Upper lobe of left lung (tissue), 4 donors: ENCODE measurements around the gene SSRP1.

Source experiments
- EP300 ChIP-seq, 4 donors: sonication (generic); formaldehyde crosslinking; IDR thresholded peaks; one replicate each; pipeline ENCODE4 v1.5.1; 2017; ENCODE audit warnings: antibody characterized with exemption in 4 of 4, control low read depth in 2 of 4
- POLR2A ChIP-seq, 4 donors: fragments of 450-650 bp; IDR thresholded peaks; one replicate each; pipeline ENCODE4 v1.5.1; 2016 to 2017; ENCODE audit warnings: antibody characterized with exemption in 4 of 4, mild to moderate bottlenecking in 2 of 4
- POLR2AphosphoS5 ChIP-seq, 2 donors: sonication (generic); formaldehyde crosslinking; IDR thresholded peaks; one replicate each; pipeline ENCODE4 v1.5.1; 2017; ENCODE audit warnings: antibody characterized with exemption in 2 of 2
- TF ChIP-seq, protein P1 (sequence below), 6 experiments: fragments of 450-650 bp in 4 of 6; fragments of 200-600 bp in 2 of 6; sonication (generic) in 2 of 6; IDR thresholded peaks; one replicate each; pipeline ENCODE4 v1.5.1; 2016 to 2019; ENCODE audit warnings: antibody characterized with exemption in 6 of 6

DNA sequence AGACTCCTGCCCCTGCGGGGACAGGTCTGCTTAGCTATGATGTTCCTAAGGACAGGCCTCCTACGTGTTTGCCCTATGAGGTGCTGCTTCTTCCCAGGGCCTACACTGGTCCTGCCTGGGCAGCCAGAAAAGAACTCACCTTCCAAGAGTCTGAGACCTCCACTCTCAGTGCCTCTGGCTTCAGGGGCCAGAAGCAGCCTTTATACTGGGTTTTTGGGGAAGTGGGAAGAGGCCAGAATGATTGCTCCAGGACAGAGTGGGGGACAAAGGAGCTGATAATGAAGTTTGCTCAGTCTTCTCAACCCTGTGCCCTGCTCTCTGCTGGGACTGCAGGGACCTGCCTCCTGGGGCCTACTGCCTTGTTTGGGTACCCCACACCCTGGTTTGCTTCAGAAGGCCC is 45.3 kb upstream of the SSRP1 start, which contains the start of gene PRG3:
- TF ChIP-seq, protein P1, sequence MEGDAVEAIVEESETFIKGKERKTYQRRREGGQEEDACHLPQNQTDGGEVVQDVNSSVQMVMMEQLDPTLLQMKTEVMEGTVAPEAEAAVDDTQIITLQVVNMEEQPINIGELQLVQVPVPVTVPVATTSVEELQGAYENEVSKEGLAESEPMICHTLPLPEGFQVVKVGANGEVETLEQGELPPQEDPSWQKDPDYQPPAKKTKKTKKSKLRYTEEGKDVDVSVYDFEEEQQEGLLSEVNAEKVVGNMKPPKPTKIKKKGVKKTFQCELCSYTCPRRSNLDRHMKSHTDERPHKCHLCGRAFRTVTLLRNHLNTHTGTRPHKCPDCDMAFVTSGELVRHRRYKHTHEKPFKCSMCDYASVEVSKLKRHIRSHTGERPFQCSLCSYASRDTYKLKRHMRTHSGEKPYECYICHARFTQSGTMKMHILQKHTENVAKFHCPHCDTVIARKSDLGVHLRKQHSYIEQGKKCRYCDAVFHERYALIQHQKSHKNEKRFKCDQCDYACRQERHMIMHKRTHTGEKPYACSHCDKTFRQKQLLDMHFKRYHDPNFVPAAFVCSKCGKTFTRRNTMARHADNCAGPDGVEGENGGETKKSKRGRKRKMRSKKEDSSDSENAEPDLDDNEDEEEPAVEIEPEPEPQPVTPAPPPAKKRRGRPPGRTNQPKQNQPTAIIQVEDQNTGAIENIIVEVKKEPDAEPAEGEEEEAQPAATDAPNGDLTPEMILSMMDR (IDR thresholded peaks at IDR 0.05), result no peak
- no peak for TF ChIP-seq EP300 (IDR thresholded peaks at IDR 0.05)
- TF ChIP-seq POLR2A (IDR thresholded peaks at IDR 0.05), result no peak
- no peak for TF ChIP-seq POLR2AphosphoS5 (IDR thresholded peaks at IDR 0.05)
